HepG2 (cell line): Measurements from ENCODE around the gene IFIT3. TPM values are rescaled to one million over a fixed set of nuclear protein-coding genes. Genes with fewer than 3 reads are reported as not detected.

Experiments used
- ATAC-seq: fragments of 200-7000 bp; cut with Tn5 transposase; 3 replicates; pipeline ENCODE4 v1.9.1; 2020; ENCODE audit warnings: mild to moderate bottlenecking, moderate library complexity
- BruUV-seq: library from RNA; stranded (reverse); fragments of 400-500 nt; replicated peaks from 2 replicates; lab custom pipeline; 2021; lab: Mats Ljungman, UMichigan
- CTCF ChIA-PET: fragments of 300-600 bp; formaldehyde crosslinking; extraction: SDS; loops from one replicate; lab custom pipeline; 2021; ENCODE audit warnings: low total read pairs, inconsistent platforms, low intra/inter-chr PET ratio; lab: Yijun Ruan, JAX
- POLR2A ChIA-PET: fragments of 350-600 bp; sonication (Branson Sonifier 250); formaldehyde crosslinking; loops from one replicate; lab custom pipeline; 2020; ENCODE audit warnings: antibody characterized with exemption, inconsistent platforms; lab: Yijun Ruan, JAX
- DNase-seq: peaks from one replicate; pipeline ENCODE4 v3.0.0-alpha.2; 2015; ENCODE audit warnings: low spot score
- FAIRE-seq: peaks from 3 replicates; lab custom pipeline; 2011; peaks lifted over from hg19 to GRCh38; lab: Jason Lieb, UNC
- H2AFZ ChIP-seq: one replicate; pipeline ENCODE4 v1.6.1; 2011; ENCODE audit warnings: low read length, inconsistent platforms
- H3K27ac ChIP-seq: fragments of 300-600 bp; 3 replicates; pipeline ENCODE4 v1.8.0; 2011; ENCODE audit warnings: mixed run types, mild to moderate bottlenecking, mixed read lengths, low read length, inconsistent platforms; ENCODE audit not compliant: insufficient read depth; ENCODE audit errors: extremely low read length
- H3K27me3 ChIP-seq, 2 experiments: fragments of 200-600 bp in 1 of 2; 2 replicates in 1 of 2; 3 replicates in 1 of 2; pipeline versions ENCODE4 v1.6.0 to v1.8.0; 2011; ENCODE audit warnings: low read length in 2 of 2, mild to moderate bottlenecking in 2 of 2, moderate library complexity in 2 of 2, inconsistent platforms in 1 of 2; ENCODE audit not compliant: insufficient read depth in 2 of 2, control insufficient read depth in 1 of 2
- H3K36me3 ChIP-seq, 2 experiments: fragments of 200-600 bp in 1 of 2; replicated peaks in 1 of 2; 2 replicates in 1 of 2; 3 replicates in 1 of 2; pipeline versions ENCODE4 v1.5.1 to v1.8.0; 2011; ENCODE audit warnings: low read length in 2 of 2, inconsistent platforms in 1 of 2; ENCODE audit not compliant: insufficient read depth in 2 of 2, control insufficient read depth in 1 of 2
- H3K4me1 ChIP-seq: 2 replicates; pipeline ENCODE4 v1.5.1; 2012; ENCODE audit warnings: low read length, inconsistent platforms; ENCODE audit not compliant: insufficient read depth
- H3K4me2 ChIP-seq: 2 replicates; pipeline ENCODE4 v1.6.0; 2011; ENCODE audit warnings: low read depth, low read length, inconsistent platforms
- H3K4me3 ChIP-seq, 3 experiments: fragments of 200-600 bp in 1 of 3; sonication (generic), shearing (Covaris generic) in 1 of 3; replicated peaks in 1 of 3; 2 replicates each; pipeline ENCODE4 v1.5.1; 2011 to 2016; ENCODE audit warnings: low read length in 3 of 3, inconsistent platforms in 2 of 3, low read depth in 2 of 3, mild to moderate bottlenecking in 2 of 3, control low read depth in 1 of 3, mixed read lengths in 1 of 3; ENCODE audit not compliant: insufficient read depth in 1 of 3
- H3K79me2 ChIP-seq: one replicate; pipeline ENCODE4 v1.6.1; 2011; ENCODE audit warnings: low read length, inconsistent platforms; ENCODE audit not compliant: insufficient read depth
- H3K9ac ChIP-seq: 2 replicates; pipeline ENCODE4 v1.6.0; 2011; ENCODE audit warnings: mild to moderate bottlenecking, low read depth, low read length, inconsistent platforms; ENCODE audit not compliant: insufficient read depth
- H3K9me3 ChIP-seq: 2 replicates; pipeline ENCODE4 v1.5.1; 2012; ENCODE audit warnings: mild to moderate bottlenecking, low read length
- H4K20me1 ChIP-seq: 2 replicates; pipeline ENCODE4 v1.6.0; 2011; ENCODE audit warnings: inconsistent platforms, mild to moderate bottlenecking, low read length, moderate library complexity; ENCODE audit not compliant: insufficient read depth
- DR1 ChIP-seq: sonication (generic); formaldehyde crosslinking; IDR thresholded peaks from 2 replicates; pipeline ENCODE4 v1.8.0; 2021; ENCODE audit warnings: mild to moderate bottlenecking, missing genetic modification reagents, inconsistent platforms
- ERF ChIP-seq: IDR thresholded peaks from 2 replicates; pipeline ENCODE4 v1.6.1; 2018; ENCODE audit warnings: missing biosample characterization, missing genetic modification reagents
- IRF2 ChIP-seq: IDR thresholded peaks from 2 replicates; pipeline ENCODE4 v1.6.1; 2018; ENCODE audit warnings: missing genetic modification reagents, missing compliant biosample characterization
- MEIS2 ChIP-seq: sonication (generic); formaldehyde crosslinking; IDR thresholded peaks from 2 replicates; pipeline ENCODE4 v1.9.0; 2021; ENCODE audit warnings: mild to moderate bottlenecking, missing genetic modification reagents
- MIXL1 ChIP-seq: IDR thresholded peaks from 2 replicates; pipeline ENCODE4 v1.6.1; 2016
- MZF1 ChIP-seq: sonication (generic); formaldehyde crosslinking; IDR thresholded peaks from 2 replicates; pipeline ENCODE4 v1.8.1; 2023; ENCODE audit warnings: mild to moderate bottlenecking, missing genetic modification reagents, borderline replicate concordance
- SAFB2 ChIP-seq: sonication (generic); formaldehyde crosslinking; IDR thresholded peaks from 2 replicates; pipeline ENCODE4 v1.5.1; 2020; ENCODE audit warnings: missing genetic modification reagents, low read depth, mild to moderate bottlenecking, borderline replicate concordance
- SAP130 ChIP-seq: IDR thresholded peaks from 2 replicates; pipeline ENCODE4 v1.6.1; 2016; ENCODE audit warnings: low read depth
- SNAI1 ChIP-seq: sonication (generic); formaldehyde crosslinking; IDR thresholded peaks from 2 replicates; pipeline ENCODE4 v1.5.0; 2020; ENCODE audit warnings: mild to moderate bottlenecking, missing genetic modification reagents, borderline replicate concordance
- SRSF1 ChIP-seq: fragments of 200-400 bp; formaldehyde crosslinking; optimal IDR thresholded peaks from 2 replicates; pipeline ENCODE3; 2017; ENCODE audit warnings: mild to moderate bottlenecking, low read depth, low read length, moderate library complexity
- ZC3H4 ChIP-seq: sonication (generic); formaldehyde crosslinking; IDR thresholded peaks from 2 replicates; pipeline ENCODE4 v1.4.0; 2020; ENCODE audit warnings: missing genetic modification reagents, borderline replicate concordance
- ZNF274 ChIP-seq: sonication (generic); formaldehyde crosslinking; IDR thresholded peaks from 2 replicates; pipeline ENCODE4 v1.5.1; 2020; ENCODE audit warnings: mild to moderate bottlenecking, missing genetic modification reagents
- ZNF513 ChIP-seq: sonication (generic); formaldehyde crosslinking; conservative IDR thresholded peaks from 2 replicates; pipeline ENCODE4 v1.5.0; 2020; ENCODE audit warnings: missing genetic modification reagents
- ZNF629 ChIP-seq: sonication (generic); formaldehyde crosslinking; conservative IDR thresholded peaks from 2 replicates; pipeline ENCODE4 v1.5.0; 2020; ENCODE audit warnings: missing genetic modification reagents
- ZNF790 ChIP-seq: sonication (generic); formaldehyde crosslinking; IDR thresholded peaks from 2 replicates; pipeline ENCODE4 v1.8.0; 2022; ENCODE audit warnings: missing genetic modification reagents, mild to moderate bottlenecking, borderline replicate concordance
- ZNF800 ChIP-seq: sonication (generic); formaldehyde crosslinking; IDR thresholded peaks from 2 replicates; pipeline ENCODE4 v1.4.0; 2020; ENCODE audit warnings: missing genetic modification reagents
- WGBS: methylation state at CpG from one replicate; pipeline ENCODE4 v1.1.6; 2017; ENCODE audit warnings: low lambda C conversion rate; 5-methylcytosine and 5-hydroxymethylcytosine counted together
- in situ Hi-C: cut with HindIII; loops from 2 replicates; pipeline ENCODE4 v1.10.0; 2017; ENCODE audit warnings: low pct_unique_long_range_greater_than_20kb; ENCODE audit not compliant: extremely low pct_ligation_motif_present
- intact Hi-C: fragments of 100-400 bp; cut with micrococcal nuclease; formaldehyde crosslinking; loops from one replicate; pipeline ENCODE4 v1.10.0; 2022; ENCODE audit not compliant: unreplicated experiment
- polyA plus RNA-seq, 8 experiments: library from polyadenylated mRNA; depleted of rRNA in 3 of 8; stranded (reverse) in 7 of 8; unstranded in 1 of 8; fragments of >200 nt; fragmentation: Illumina TruSeq in 4 of 8; extraction: Trizol in 4 of 8; gene quantifications; 2 replicates each; pipeline versions ENCODE4 v1.2.1 to v1.2.3, GENCODE V29; 2011 to 2016; ENCODE audit warnings: low read depth in 4 of 8, missing spikeins in 1 of 8, mixed read lengths in 1 of 8; ENCODE audit not compliant: insufficient read depth in 1 of 8
- total RNA-seq, 5 experiments: library from RNA; depleted of rRNA; stranded (reverse); fragments of >200 nt; fragmentation: Illumina TruSeq; extraction: Trizol; gene quantifications; 2 replicates each; pipeline ENCODE4 v1.2.3, GENCODE V29; 2016; ENCODE audit warnings: low read depth in 1 of 5
- TF ChIP-seq, protein P1 (sequence below): sonication (generic); formaldehyde crosslinking; IDR thresholded peaks from 2 replicates; pipeline ENCODE4 v1.8.0; 2022; ENCODE audit warnings: missing genetic modification reagents, mild to moderate bottlenecking, borderline replicate concordance

Gene IFIT3
- total and polyA plus RNA-seq, 2 of the 13 experiments (the other 11 are each of a cell fraction or from before 2014, with no cell fraction given) = 0.48 to 3.1 TPM

- intact Hi-C loops (no loop called here), in situ Hi-C loops (no loop called here)
- H3K27me3 ChIP-seq = peaks cover 0 to 3% of the 10 kb centered on the region in 2 experiments; a peak in 1 of 5 replicates
- WGBS = 59% methylated on average over 6 of the region's 6 CpGs
- no peak overlapping the region for H3K27ac ChIP-seq
- no peaks in the 10 kb centered on the region for H3K9me3 ChIP-seq
- H3K4me2 ChIP-seq = no peak overlapping the region
- no peak overlapping the region for H3K9ac ChIP-seq
- H3K4me3 ChIP-seq = no peak overlapping the region
- no peaks in the 10 kb centered on the region for H3K36me3 ChIP-seq
- H4K20me1 ChIP-seq = no peaks in the 10 kb centered on the region
- ChIA-PET CTCF (no interaction called here), POLR2A (no interaction called here)
- peaks cover 16% of the 10 kb centered on the region for H3K4me1 ChIP-seq
- H2AFZ ChIP-seq = no peak overlapping the region
- ATAC-seq = no peak
- no peaks in the 10 kb centered on the region for H3K79me2 ChIP-seq
- DNase-seq = no peak
- BruUV-seq = no TSS peak
- TF ChIP-seq SRSF1 (no peak), ZNF629 (no peak), ZNF513 (CRISPR knock-in tag) (no peak), ERF (CRISPR knock-in tag) (no peak), SAFB2 (CRISPR knock-in tag) (no peak), ZNF790 (no peak), IRF2 (CRISPR knock-in tag) (no peak)
- FAIRE-seq = no peak
These were observed 19.5 kb upstream of the IFIT3 start for GRCh38 chr10:89308266-89308665.

DNA sequence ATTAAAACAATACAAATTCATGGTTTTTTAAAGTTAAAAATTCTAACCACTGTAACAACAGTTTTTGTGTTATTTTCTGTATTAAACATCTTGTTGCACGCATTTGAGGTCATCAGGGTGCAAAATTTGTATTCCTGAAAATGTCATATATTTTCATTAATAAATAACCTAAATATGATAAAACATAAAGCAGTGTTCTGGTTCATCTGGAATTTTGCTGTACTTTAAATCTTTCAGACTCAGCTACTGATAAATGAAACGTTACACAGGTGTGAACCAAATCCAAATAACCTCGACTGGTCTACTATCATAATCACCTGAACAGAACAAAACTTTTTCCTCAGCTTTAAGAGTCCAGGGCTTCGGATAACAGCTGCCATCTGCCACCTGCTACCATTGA, 19.1 kb upstream of the IFIT3 start:
- Histone ChIP-seq H3K27ac (no peak overlapping the region), H3K9ac (no peak overlapping the region), H3K9me3 (no peaks in the 10 kb centered on the region), H3K4me2 (no peak overlapping the region), H3K4me1 (peaks cover 16% of the 10 kb centered on the region), H4K20me1 (no peaks in the 10 kb centered on the region), H2AFZ (no peak overlapping the region), H3K27me3 (peaks cover 0 to 3% of the 10 kb centered on the region in 2 experiments; a peak in 1 of 5 replicates), H3K4me3 (no peak overlapping the region), H3K79me2 (no peaks in the 10 kb centered on the region), H3K36me3 (no peaks in the 10 kb centered on the region)
- no TSS peak for BruUV-seq
- POLR2A ChIA-PET = no interaction called here
- in situ Hi-C loops = no loop called here
- intact Hi-C loops = no loop called here
- WGBS = 27% methylated on average over 4 of the region's 4 CpGs
- FAIRE-seq = no peak
- ATAC-seq = no peak
- DNase-seq = no peak
- CTCF ChIA-PET = no interaction called here
- TF ChIP-seq ZC3H4 (CRISPR knock-in tag) (no peak), SAP130 (no peak), MIXL1 (CRISPR knock-in tag) (no peak), MEIS2 (CRISPR knock-in tag) (no peak), ZNF274 (CRISPR knock-in tag) (no peak), ZNF800 (CRISPR knock-in tag) (no peak), MZF1 (CRISPR knock-in tag) (no peak), SNAI1 (CRISPR knock-in tag) (no peak), DR1 (no peak)
- TF ChIP-seq, protein P1, sequence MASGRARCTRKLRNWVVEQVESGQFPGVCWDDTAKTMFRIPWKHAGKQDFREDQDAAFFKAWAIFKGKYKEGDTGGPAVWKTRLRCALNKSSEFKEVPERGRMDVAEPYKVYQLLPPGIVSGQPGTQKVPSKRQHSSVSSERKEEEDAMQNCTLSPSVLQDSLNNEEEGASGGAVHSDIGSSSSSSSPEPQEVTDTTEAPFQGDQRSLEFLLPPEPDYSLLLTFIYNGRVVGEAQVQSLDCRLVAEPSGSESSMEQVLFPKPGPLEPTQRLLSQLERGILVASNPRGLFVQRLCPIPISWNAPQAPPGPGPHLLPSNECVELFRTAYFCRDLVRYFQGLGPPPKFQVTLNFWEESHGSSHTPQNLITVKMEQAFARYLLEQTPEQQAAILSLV (CRISPR knock-in tag) = no peak
